Upper lobe of right lung (tissue), 1 donor: ENCODE results near the gene IGFL4. TPM values are rescaled to one million over a fixed set of nuclear protein-coding genes. Genes with fewer than 3 reads are reported as not detected.

Experiments
- ATAC-seq: fragments of 200-7000 bp; cut with Tn5 transposase; one replicate; pipeline ENCODE4 v1.9.1; 2020; ENCODE audit warnings: mild to moderate bottlenecking, moderate library complexity
- DNase-seq: peaks from one replicate; pipeline ENCODE4 v3.0.0-alpha.2; 2020
- H3K27ac ChIP-seq: fragments of 200-600 bp; one replicate; pipeline ENCODE4 v1.8.0; 2022
- H3K27me3 ChIP-seq: fragments of 200-600 bp; one replicate; pipeline ENCODE4 v1.8.0; 2022; ENCODE audit warnings: mild to moderate bottlenecking
- H3K36me3 ChIP-seq: fragments of 200-600 bp; one replicate; pipeline ENCODE4 v1.8.0; 2022
- H3K4me1 ChIP-seq: fragments of 200-600 bp; one replicate; pipeline ENCODE4 v1.8.0; 2022
- H3K4me3 ChIP-seq: fragments of 200-600 bp; one replicate; pipeline ENCODE4 v1.8.0; 2022; ENCODE audit warnings: mild to moderate bottlenecking
- H3K9me3 ChIP-seq: fragments of 200-600 bp; one replicate; pipeline ENCODE4 v1.8.0; 2022
- CTCF ChIP-seq: fragments of 200-600 bp; IDR thresholded peaks from one replicate; pipeline ENCODE4 v1.8.0; 2022; ENCODE audit warnings: antibody characterized with exemption
- intact Hi-C: fragments of 100-400 bp; cut with DNase I; formaldehyde crosslinking; loops from one replicate; pipeline ENCODE4 v1.11.0; 2022
- total RNA-seq: library from RNA; stranded (reverse); fragmentation: NEBNext Ultra II Directional; extraction: Animal tissue kit (Norgen Biotek cat#: 25700); gene quantifications from one replicate; pipeline ENCODE4 v1.2.1, GENCODE V29; 2021
- donor health status: DM: no; HTN: yes; CAD: no; lungs with severe emphysema.

The IGFL4 gene
- total RNA-seq, 1 donor from 2014 or later = not detected

- intact Hi-C loops = no loop called here
- no peak overlapping the region for H3K27ac ChIP-seq
- ATAC-seq (no peak), DNase-seq (no peak)
- TF ChIP-seq CTCF = no peak
- no peaks in the 10 kb centered on the region for H3K4me1 ChIP-seq
- no peaks in the 10 kb centered on the region for H3K36me3 ChIP-seq
- H3K4me3 ChIP-seq = no peak overlapping the region
- no peaks in the 10 kb centered on the region for H3K9me3 ChIP-seq
- peaks cover 33% of the 10 kb centered on the region for H3K27me3 ChIP-seq
Measured at GRCh38 chr19:46060012-46060411, 19.2 kb upstream of the IGFL4 start.

DNA sequence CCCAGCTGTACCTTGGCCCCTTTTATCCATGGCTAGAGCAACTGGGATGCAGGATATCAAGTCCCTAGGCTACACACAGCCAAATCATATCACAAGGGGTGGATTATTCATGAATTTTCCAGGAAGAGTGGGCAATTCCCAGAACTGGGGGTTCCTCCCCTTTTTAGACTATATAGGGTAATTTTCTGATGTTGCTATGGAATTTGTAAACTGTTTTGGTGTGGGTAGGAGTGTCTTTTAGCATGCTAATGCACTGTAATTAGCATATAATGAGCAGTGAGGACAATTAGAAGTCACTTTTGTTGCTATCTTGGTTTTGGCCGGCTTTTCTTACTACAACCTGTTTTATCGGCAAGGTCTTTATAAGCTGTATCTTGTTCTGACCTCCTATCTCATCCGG, 18.0 kb upstream of the IGFL4 start:
- peaks cover 28% of the 10 kb centered on the region for H3K27me3 ChIP-seq
- no peaks in the 10 kb centered on the region for H3K9me3 ChIP-seq
- no peak overlapping the region for H3K27ac ChIP-seq
- ATAC-seq = no peak
- no peak overlapping the region for H3K4me3 ChIP-seq
- no peak for TF ChIP-seq CTCF
- no peaks in the 10 kb centered on the region for H3K4me1 ChIP-seq
- DNase-seq = no peak
- intact Hi-C loops = no loop called here
- no peaks in the 10 kb centered on the region for H3K36me3 ChIP-seq

DNA sequence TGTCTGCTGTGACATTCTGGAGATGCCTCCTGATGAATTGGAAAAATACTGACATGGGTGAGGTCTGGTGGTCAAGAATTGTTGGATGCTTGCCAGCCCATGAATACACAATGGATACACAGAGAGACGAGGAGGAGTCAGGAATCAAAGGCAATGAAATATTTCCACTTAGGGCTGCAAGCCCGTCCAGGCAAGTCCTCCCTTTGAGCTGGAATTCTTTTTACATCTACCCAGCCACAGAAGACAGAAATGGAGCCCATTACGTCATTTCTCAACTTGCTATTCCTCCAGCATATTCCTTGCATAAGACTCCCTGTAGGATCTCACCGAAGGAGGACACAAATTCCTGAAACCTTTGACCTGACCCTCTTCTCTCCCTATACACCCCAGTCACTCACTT, 15.7 kb upstream of the IGFL4 start:
- Histone ChIP-seq H3K4me1 (no peaks in the 10 kb centered on the region), H3K27me3 (peaks cover 25% of the 10 kb centered on the region), H3K36me3 (no peaks in the 10 kb centered on the region), H3K27ac (no peak overlapping the region), H3K4me3 (no peak overlapping the region), H3K9me3 (no peaks in the 10 kb centered on the region)
- intact Hi-C loops = no loop called here
- ATAC-seq (no peak), DNase-seq (no peak)
- TF ChIP-seq CTCF = no peak

DNA sequence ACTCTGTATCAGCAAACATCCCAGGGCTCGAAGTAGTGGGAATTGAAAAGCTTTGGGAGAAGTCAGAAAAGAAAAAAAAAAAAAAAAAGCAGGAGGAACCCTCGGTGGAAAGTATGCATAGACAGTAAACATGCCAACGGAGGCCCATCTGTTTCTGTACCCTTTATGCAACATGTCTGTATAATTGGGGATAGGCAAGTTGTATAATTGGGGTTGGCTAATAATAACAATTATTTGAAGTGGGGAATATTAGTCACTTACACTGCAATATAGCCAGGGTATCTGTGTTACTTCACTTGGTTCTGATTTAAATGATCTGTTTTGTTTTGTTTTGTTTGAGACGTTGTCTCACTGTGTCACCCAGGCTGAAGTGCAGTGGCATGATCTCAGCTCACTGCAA, 12.1 kb upstream of the IGFL4 start:
- Histone ChIP-seq H3K27ac (no peak overlapping the region), H3K4me3 (no peak overlapping the region), H3K4me1 (no peaks in the 10 kb centered on the region), H3K27me3 (peaks cover 32% of the 10 kb centered on the region), H3K36me3 (no peaks in the 10 kb centered on the region), H3K9me3 (no peaks in the 10 kb centered on the region)
- ATAC-seq = no peak
- intact Hi-C loops = no loop called here
- DNase-seq = no peak
- no peak for TF ChIP-seq CTCF

- Histone ChIP-seq H3K4me1 (no peaks in the 10 kb centered on the region), H3K9me3 (no peaks in the 10 kb centered on the region), H3K27ac (no peak overlapping the region), H3K36me3 (no peaks in the 10 kb centered on the region), H3K27me3 (peaks cover 16% of the 10 kb centered on the region), H3K4me3 (no peak overlapping the region)
- no peak for TF ChIP-seq CTCF
- ATAC-seq = no peak
- no peak for DNase-seq
- intact Hi-C loops = no loop called here
Measured at GRCh38 chr19:46049597-46049996, 8.8 kb upstream of the IGFL4 start.

DNA sequence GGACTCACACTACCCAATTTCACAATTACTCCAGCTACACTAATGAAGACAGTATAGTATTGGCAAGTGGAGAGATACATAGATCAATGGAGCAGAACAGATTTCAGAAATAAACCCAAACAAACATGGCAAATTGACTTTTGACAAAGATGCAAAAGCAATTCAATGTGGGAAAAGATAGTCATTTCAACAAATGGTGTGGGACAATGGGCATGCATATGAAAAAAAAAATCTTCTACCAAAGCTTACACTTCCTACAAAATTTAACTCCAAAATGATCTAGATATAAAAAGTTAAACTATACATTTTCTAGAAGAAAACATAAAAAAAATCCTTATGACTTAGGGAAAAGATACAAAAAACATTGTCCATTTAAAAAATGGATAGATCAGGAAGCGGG, 2.7 kb upstream of the IGFL4 start:
- no peaks in the 10 kb centered on the region for H3K9me3 ChIP-seq
- ATAC-seq (no peak), DNase-seq (no peak)
- H3K27ac ChIP-seq = no peak overlapping the region
- no peak for TF ChIP-seq CTCF
- no peak overlapping the region for H3K4me3 ChIP-seq
- intact Hi-C loops = no loop called here
- no peaks in the 10 kb centered on the region for H3K36me3 ChIP-seq
- no peaks in the 10 kb centered on the region for H3K4me1 ChIP-seq
- H3K27me3 ChIP-seq = peaks cover 33% of the 10 kb centered on the region
